Gastroesophageal sphincter (tissue), 4 donors: ENCODE data around the gene TMPRSS9. TPM values are rescaled to one million over a fixed set of nuclear protein-coding genes. Genes with fewer than 3 reads are reported as not detected.
A peak's percentile ranks its signal among the peaks of the same experiment; 100 is the strongest.
"Not testable (repeated sequence)": the region's sequence is repeated elsewhere in the genome, so short reads cannot be mapped to it uniquely, and the experiment has no call there.

ENCODE experiments used
- ATAC-seq: fragments of 150-250 bp; one replicate; pipeline ENCODE4 v1.9.1; 2016; ENCODE audit warnings: mild to moderate bottlenecking, moderate library complexity
- H3K27ac ChIP-seq, 4 donors: fragments of 200-600 bp; sonication (generic) in 3 of 4; 1 replicate in 3 of 4; 2 replicates in 1 of 4; pipeline ENCODE4 v1.5.1; 2016 to 2019
- H3K27me3 ChIP-seq: fragments of 200-600 bp; sonication (generic); one replicate; pipeline ENCODE4 v1.5.1; 2019
- H3K36me3 ChIP-seq, 2 donors: fragments of 200-600 bp; sonication (generic); one replicate each; pipeline ENCODE4 v1.5.1; 2019; ENCODE audit warnings: control low read depth in 1 of 2
- H3K4me1 ChIP-seq, 3 donors: fragments of 200-600 bp; sonication (generic); 1 replicate in 2 of 3; 2 replicates in 1 of 3; pipeline ENCODE4 v1.5.1; 2016 to 2019; ENCODE audit warnings: control low read depth in 2 of 3
- H3K4me3 ChIP-seq, 2 donors: fragments of 200-600 bp; sonication (generic); one replicate each; pipeline ENCODE4 v1.5.1; 2019; ENCODE audit warnings: mild to moderate bottlenecking in 1 of 2, moderate library complexity in 1 of 2
- H3K9me3 ChIP-seq, 3 donors: fragments of 200-600 bp; sonication (generic); one replicate each; pipeline ENCODE4 v1.5.1; 2017 to 2019; ENCODE audit warnings: control low read depth in 2 of 3
- EP300 ChIP-seq: sonication (generic); formaldehyde crosslinking; IDR thresholded peaks from one replicate; pipeline ENCODE4 v1.6.1; 2017; ENCODE audit warnings: antibody characterized with exemption, mild to moderate bottlenecking
- POLR2A ChIP-seq, 2 donors: fragments of 450-650 bp; IDR thresholded peaks; one replicate each; pipeline ENCODE4 v1.6.1; 2017; ENCODE audit warnings: antibody characterized with exemption in 2 of 2, mild to moderate bottlenecking in 2 of 2, moderate library complexity in 1 of 2
- POLR2AphosphoS5 ChIP-seq: sonication (generic); formaldehyde crosslinking; IDR thresholded peaks from one replicate; pipeline ENCODE4 v1.6.1; 2017; ENCODE audit warnings: antibody characterized with exemption
- WGBS, 2 donors: methylation state at CpG; one replicate each; pipeline ENCODE4 v1.1.5; 2018; ENCODE audit warnings: low coverage in 1 of 2; 5-methylcytosine and 5-hydroxymethylcytosine counted together
- total RNA-seq, 4 donors: library from RNA; depleted of rRNA; stranded (reverse); fragments of >200 nt; gene quantifications; one replicate each; pipeline ENCODE4 v1.1.0, GENCODE V29; 2016
- TF ChIP-seq, protein P1 (sequence below), 4 experiments: fragments of 200-600 bp in 2 of 4; fragments of 450-650 bp in 2 of 4; sonication (generic) in 1 of 4; IDR thresholded peaks; one replicate each; pipeline ENCODE4 v1.5.1; 2017 to 2019; ENCODE audit warnings: antibody characterized with exemption in 4 of 4, mild to moderate bottlenecking in 2 of 4, moderate library complexity in 2 of 4

TMPRSS9 gene
- total RNA-seq, 4 donors from 2014 or later: 0.54 TPM; not detected in 3

DNA sequence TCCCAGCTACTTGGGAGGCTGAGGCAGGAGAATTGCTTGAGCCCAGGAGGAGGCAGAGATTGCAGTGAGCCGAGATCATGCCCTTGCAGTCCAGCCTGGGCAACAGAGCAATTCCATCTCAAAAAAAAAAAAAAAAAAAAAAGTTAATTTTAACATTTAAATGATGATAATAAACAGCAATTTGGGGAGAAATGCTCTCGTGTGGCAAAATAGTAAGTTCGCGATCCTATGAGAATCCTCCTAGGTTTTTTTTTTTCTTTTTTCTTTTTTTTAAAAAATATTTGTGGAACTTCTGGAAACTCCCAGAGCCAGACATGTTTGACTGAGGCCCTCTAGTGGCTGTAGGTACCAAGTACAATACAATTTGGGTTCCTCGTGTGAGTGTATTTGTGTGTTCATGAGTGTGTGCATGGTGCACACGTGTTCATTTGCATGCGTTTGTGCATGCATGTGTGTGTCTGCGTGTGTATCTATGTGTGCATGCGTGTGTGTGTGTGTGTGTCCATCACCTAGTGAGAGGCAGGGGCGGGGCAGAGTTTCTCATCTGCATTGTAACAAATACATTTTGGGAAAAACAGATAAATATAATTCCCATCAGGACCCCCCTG is 31.2 kb downstream of the TMPRSS9 start:
- ATAC-seq: no peak
- peaks cover 40% of the 10 kb centered on the region for H3K27me3 ChIP-seq
- 0 to 5% methylated on average over 7 to 9 of the region's 10 CpGs for WGBS, 2 donors

GRCh38 chr19:2392366-2392765 is 32.3 kb downstream of the TMPRSS9 start:
- no peaks in the 10 kb centered on the region for H3K36me3 ChIP-seq
- 51 to 62% methylated on average over 4 to 7 of the region's 7 CpGs for WGBS, 2 donors
- peaks cover 0 to 5% (median 0%) of the 10 kb centered on the region in 3 donors for H3K4me1 ChIP-seq
- peaks cover 40% of the 10 kb centered on the region for H3K27me3 ChIP-seq
- H3K9me3 ChIP-seq: no peaks in the 10 kb centered on the region
- no peak for ATAC-seq
- no peak overlapping the region for H3K4me3 ChIP-seq
- no peak overlapping the region for H3K27ac ChIP-seq
- TF ChIP-seq, protein P1, sequence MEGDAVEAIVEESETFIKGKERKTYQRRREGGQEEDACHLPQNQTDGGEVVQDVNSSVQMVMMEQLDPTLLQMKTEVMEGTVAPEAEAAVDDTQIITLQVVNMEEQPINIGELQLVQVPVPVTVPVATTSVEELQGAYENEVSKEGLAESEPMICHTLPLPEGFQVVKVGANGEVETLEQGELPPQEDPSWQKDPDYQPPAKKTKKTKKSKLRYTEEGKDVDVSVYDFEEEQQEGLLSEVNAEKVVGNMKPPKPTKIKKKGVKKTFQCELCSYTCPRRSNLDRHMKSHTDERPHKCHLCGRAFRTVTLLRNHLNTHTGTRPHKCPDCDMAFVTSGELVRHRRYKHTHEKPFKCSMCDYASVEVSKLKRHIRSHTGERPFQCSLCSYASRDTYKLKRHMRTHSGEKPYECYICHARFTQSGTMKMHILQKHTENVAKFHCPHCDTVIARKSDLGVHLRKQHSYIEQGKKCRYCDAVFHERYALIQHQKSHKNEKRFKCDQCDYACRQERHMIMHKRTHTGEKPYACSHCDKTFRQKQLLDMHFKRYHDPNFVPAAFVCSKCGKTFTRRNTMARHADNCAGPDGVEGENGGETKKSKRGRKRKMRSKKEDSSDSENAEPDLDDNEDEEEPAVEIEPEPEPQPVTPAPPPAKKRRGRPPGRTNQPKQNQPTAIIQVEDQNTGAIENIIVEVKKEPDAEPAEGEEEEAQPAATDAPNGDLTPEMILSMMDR (IDR thresholded peaks at IDR 0.05): no peak
- TF ChIP-seq EP300: no peak
- TF ChIP-seq POLR2A (IDR thresholded peaks at IDR 0.05): no peak
- TF ChIP-seq POLR2AphosphoS5: no peak

More for the DNA sequence above, 31.2 kb downstream of the TMPRSS9 start:
- H3K27ac ChIP-seq: no peak overlapping the region
- H3K4me1 ChIP-seq: peaks cover 0 to 5% (median 0%) of the 10 kb centered on the region in 3 donors
- no peak for TF ChIP-seq POLR2A (IDR thresholded peaks at IDR 0.05)
- no peak for TF ChIP-seq POLR2AphosphoS5
- TF ChIP-seq EP300: no peak
- TF ChIP-seq, protein P1 (IDR thresholded peaks at IDR 0.05): peak in 3 of 4 experiments; percentile 71 to 82 (median 73)
- no peak overlapping the region for H3K4me3 ChIP-seq
- no peaks in the 10 kb centered on the region for H3K9me3 ChIP-seq
- H3K36me3 ChIP-seq: no peaks in the 10 kb centered on the region

DNA sequence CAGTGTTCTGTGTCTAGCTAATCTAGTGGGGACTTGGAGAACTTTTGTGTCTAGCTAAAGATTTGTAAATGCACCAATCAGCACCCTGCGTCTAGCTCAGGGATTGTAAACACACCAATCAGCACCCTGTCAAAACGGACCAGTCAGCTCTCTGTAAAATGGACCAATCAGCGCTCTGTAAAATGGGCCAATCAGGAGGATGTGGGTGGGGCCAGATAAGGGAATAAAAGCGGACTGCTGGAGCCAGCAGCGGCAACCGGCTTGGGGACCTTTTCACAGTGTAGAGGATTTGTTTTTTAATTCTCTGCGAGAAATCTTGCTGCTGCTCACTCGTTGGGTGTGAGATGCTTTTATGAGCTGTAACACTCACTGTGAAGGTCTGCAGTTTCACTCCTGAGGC is 32.8 kb downstream of the TMPRSS9 start:
- 69 to 75% methylated on average over 4 to 7 of the region's 8 CpGs for WGBS, 2 donors
- not testable (repeated sequence) for H3K36me3 ChIP-seq, H3K4me1 ChIP-seq, H3K4me3 ChIP-seq, H3K9me3 ChIP-seq, H3K27ac ChIP-seq, ATAC-seq
- H3K27me3 ChIP-seq: peaks cover 38% of the 10 kb centered on the region

- Histone ChIP-seq H3K27me3 (peaks cover 38% of the 10 kb centered on the region), H3K4me3 (no peak overlapping the region), H3K4me1 (peaks cover 0 to 5% (median 0%) of the 10 kb centered on the region in 3 donors), H3K9me3 (no peaks in the 10 kb centered on the region), H3K36me3 (no peaks in the 10 kb centered on the region), H3K27ac (no peak overlapping the region)
- WGBS, 2 donors: 62 to 72% methylated on average over 5 to 8 of the region's 8 CpGs
- ATAC-seq: no peak
- TF ChIP-seq, protein P1 (IDR thresholded peaks at IDR 0.05): no peak
- TF ChIP-seq POLR2A (IDR thresholded peaks at IDR 0.05) (no peak), EP300 (no peak), POLR2AphosphoS5 (no peak)
Observed at GRCh38 chr19:2394054-2394441, 34.0 kb downstream of the TMPRSS9 start.

DNA sequence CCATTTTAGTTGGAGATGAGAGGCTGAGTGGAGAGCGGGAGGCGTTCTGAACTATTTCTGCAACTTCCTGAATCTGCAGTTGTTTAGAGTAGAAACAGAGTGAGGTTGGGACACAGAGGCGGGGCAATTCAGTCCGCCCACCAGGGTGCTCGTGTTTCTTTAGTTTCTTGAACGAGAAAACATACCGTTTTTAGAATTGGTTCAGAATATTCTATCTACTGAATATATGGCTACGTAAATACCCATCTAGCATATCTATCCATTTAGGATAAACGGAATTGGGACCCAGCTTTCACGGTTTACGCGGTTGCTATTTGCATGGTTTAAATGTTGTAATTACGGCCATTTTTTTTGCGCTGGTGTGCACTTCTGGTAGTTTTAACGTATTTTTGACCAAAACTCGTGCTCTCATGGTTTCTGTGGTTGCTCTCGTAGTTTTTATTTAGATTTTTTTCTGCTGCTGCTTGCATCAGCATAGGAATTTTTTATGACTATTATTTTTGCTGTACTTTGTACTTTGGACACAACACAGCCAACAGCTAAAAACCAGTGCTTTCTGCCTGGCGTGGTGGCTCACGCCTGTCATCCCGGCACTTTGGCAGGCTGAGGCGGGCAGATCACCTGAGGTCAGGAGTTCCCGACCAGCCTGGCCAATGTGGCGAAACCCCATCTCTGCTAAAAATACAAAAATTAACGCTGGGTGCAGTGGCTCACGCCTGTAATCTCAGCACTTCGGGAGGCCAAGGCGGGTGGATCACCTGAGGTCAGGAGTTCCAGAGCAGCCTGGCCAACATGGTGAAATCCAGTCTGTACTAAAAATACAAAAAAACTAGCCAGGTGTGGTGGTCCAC is 34.6 kb downstream of the TMPRSS9 start:
- no peak for ATAC-seq
- peaks cover 0 to 5% (median 0%) of the 10 kb centered on the region in 3 donors for H3K4me1 ChIP-seq

GRCh38 chr19:2395293-2395829 is 35.3 kb downstream of the TMPRSS9 start:
- 89% methylated on average over 18 of the region's 18 CpGs; no CpG with 5 or more reads in 1 of the 2 donors for WGBS, 2 donors
- not testable (repeated sequence) for H3K9me3 ChIP-seq, H3K27ac ChIP-seq, ATAC-seq, H3K4me1 ChIP-seq, H3K36me3 ChIP-seq, H3K4me3 ChIP-seq
- peaks cover 31% of the 10 kb centered on the region for H3K27me3 ChIP-seq

More for the DNA sequence above, 34.6 kb downstream of the TMPRSS9 start:
- Histone ChIP-seq H3K36me3 (no peaks in the 10 kb centered on the region), H3K4me3 (no peak overlapping the region), H3K27me3 (peaks cover 33% of the 10 kb centered on the region), H3K9me3 (no peaks in the 10 kb centered on the region), H3K27ac (no peak overlapping the region)
- WGBS, 2 donors: 58 to 80% methylated on average over 20 to 22 of the region's 27 CpGs
- TF ChIP-seq EP300 (no peak), POLR2A (IDR thresholded peaks at IDR 0.05) (no peak), POLR2AphosphoS5 (no peak)
- TF ChIP-seq, protein P1 (IDR thresholded peaks at IDR 0.05): no peak

GRCh38 chr19:2397173-2397572 is 37.1 kb downstream of the TMPRSS9 start:
- 88 to 100% methylated on average over 2 to 3 of the region's 7 CpGs for WGBS, 2 donors
- H3K27ac ChIP-seq, H3K36me3 ChIP-seq: not testable (repeated sequence)

More at GRCh38 chr19:2397173-2397572, 37.1 kb downstream of the TMPRSS9 start:
- ATAC-seq, H3K4me3 ChIP-seq, H3K4me1 ChIP-seq, H3K9me3 ChIP-seq: not testable (repeated sequence)
- peaks cover 33% of the 10 kb centered on the region for H3K27me3 ChIP-seq
